Measurements from ENCODE around the gene GNAS-AS1.

DNA sequence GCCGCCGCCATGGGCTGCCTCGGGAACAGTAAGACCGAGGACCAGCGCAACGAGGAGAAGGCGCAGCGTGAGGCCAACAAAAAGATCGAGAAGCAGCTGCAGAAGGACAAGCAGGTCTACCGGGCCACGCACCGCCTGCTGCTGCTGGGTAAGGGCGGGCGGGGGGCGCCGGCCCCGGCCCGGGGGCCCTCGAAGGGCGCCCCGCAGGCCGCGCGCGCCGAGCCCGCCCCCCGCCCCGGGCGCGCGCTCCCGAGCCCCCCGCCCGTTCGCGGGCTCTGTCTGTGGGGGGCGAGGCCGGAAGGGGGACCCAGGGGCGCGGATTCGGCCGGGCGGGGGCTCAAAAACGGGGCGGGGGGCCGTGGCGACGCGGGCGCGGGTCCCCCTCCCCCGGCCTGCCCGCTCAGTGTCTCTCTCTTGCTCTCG, 41.0 kb upstream of the GNAS-AS1 start:
- TF ChIP-seq, protein P1, sequence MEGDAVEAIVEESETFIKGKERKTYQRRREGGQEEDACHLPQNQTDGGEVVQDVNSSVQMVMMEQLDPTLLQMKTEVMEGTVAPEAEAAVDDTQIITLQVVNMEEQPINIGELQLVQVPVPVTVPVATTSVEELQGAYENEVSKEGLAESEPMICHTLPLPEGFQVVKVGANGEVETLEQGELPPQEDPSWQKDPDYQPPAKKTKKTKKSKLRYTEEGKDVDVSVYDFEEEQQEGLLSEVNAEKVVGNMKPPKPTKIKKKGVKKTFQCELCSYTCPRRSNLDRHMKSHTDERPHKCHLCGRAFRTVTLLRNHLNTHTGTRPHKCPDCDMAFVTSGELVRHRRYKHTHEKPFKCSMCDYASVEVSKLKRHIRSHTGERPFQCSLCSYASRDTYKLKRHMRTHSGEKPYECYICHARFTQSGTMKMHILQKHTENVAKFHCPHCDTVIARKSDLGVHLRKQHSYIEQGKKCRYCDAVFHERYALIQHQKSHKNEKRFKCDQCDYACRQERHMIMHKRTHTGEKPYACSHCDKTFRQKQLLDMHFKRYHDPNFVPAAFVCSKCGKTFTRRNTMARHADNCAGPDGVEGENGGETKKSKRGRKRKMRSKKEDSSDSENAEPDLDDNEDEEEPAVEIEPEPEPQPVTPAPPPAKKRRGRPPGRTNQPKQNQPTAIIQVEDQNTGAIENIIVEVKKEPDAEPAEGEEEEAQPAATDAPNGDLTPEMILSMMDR (conservative IDR thresholded peaks at IDR 0.05), result no peak
- no peak for TF ChIP-seq EZH2 (IDR thresholded peaks at IDR 0.05; ENCODE audit: low read depth)
